ENCODE results near the gene MEG3. TPM values are rescaled to one million over a fixed set of nuclear protein-coding genes. Genes with fewer than 3 reads are reported as not detected.

Gene MEG3
- total and polyA plus RNA-seq, 2 of the 8 experiments (the other 6 are each of a cell fraction or from before 2014, with no cell fraction given) = 0.17 to 1.1 TPM

DNA sequence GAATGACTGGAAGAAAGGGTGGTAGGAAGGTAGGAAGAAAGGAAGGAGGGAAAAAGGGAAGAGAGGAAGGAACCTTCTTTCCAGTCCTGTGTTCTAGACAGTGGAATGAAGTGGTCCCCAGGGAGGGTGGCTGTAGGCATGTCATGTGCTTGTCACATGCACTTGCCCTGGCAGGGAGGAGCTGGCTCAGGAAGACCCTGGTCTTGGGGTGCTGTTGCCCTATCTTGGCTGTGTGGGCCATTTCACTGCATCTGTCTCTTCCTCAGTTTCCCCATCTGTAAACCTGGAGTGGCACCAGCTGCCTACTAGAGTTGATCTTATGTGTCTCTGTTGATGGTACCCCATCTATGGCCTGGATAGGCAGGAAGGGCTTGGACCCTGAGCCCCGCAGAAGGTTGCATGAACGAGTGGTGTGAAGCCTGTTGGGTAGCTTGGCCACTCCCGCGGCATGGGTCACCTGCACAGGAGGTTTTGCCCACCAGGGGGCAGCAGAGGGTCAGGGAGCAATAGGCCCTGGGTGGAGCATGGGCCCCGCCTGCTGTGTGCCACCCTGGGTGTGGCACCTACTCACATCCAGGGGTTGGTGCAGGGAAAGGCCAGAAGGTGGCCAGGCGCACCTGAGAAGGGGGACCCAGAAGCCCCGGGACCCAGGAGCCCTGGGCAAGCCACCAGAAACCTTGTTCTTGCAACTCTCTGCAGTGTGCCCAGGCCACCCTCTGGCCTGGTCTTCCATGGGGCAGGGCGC, 25.1 kb downstream of the MEG3 start:
- no peak overlapping the region for H3K23ac ChIP-seq (ENCODE audit: insufficient read length)
- no peak overlapping the region for H4K8ac ChIP-seq (ENCODE audit: extremely low read depth, insufficient read depth, low read length)
- H3K9me3 ChIP-seq (ENCODE audit: insufficient read depth in 2 of 2, low read depth in 1 of 2, low read length in 1 of 2) = no peaks in the 10 kb centered on the region
- H3K56ac ChIP-seq (replicated peaks; ENCODE audit: insufficient read length, low read depth, low read length) = no peak overlapping the region
- CTCF ChIA-PET (ENCODE audit: partially characterized antibody) = interaction anchor here (0.6 to 9.5 kb wide), 26 partner anchors 9 to 816 kb away, joined by 3 to 70 read pairs (median 4); partner anchors contain the start of gene RTL1
- H3K79me2 ChIP-seq (ENCODE audit: control insufficient read depth in 1 of 2, insufficient read depth in 2 of 2, low read length in 2 of 2) = no peaks in the 10 kb centered on the region
- no peaks in the 10 kb centered on the region for H3K23me2 ChIP-seq (ENCODE audit: low read depth, low read length)
- H3K27me3 ChIP-seq (replicated peaks in 1 of 4; ENCODE audit: control insufficient read depth in 3 of 4, extremely low read depth in 1 of 4, insufficient read depth in 3 of 4, low read length in 3 of 4) = no peaks in the 10 kb centered on the region
- no peak overlapping the region for H3K18ac ChIP-seq (ENCODE audit: extremely low read depth, low read length)
- no peak overlapping the region for H3K4me3 ChIP-seq (ENCODE audit: extremely low read depth in 1 of 4, insufficient read depth in 2 of 4, low read depth in 3 of 4, low read length in 4 of 4)
- WGBS, 2 experiments (ENCODE audit: extremely low coverage in 1 of 2, insufficient coverage in 1 of 2, insufficient read length in 1 of 2, insufficient replicate concordance in 2 of 2, low coverage in 1 of 2, low lambda C conversion rate in 2 of 2, missing lambda C conversion rate in 1 of 2) = 72% methylated on average over 8 of the region's 8 CpGs; no CpG with 5 or more reads in 1 of the 2 experiments
- FAIRE-seq (no peak), DNase-seq (ENCODE audit: low read depth in 1 of 2, low spot score in 2 of 2) (peak; percentile 44 to 95)
- no peak overlapping the region for H3K4ac ChIP-seq (replicated peaks; ENCODE audit: insufficient read length, low read depth, low read length)
- H2BK15ac ChIP-seq (ENCODE audit: low read length) = no peak overlapping the region
- H3K36me3 ChIP-seq (ENCODE audit: control insufficient read depth in 2 of 4, insufficient read depth in 4 of 4, low read length in 3 of 4) = no peaks in the 10 kb centered on the region
- POLR2A ChIA-PET (ENCODE audit: partially characterized antibody) = no interaction called here
- no peaks in the 10 kb centered on the region for H4K20me1 ChIP-seq (replicated peaks in 1 of 2; ENCODE audit: control insufficient read depth in 1 of 2, insufficient read depth in 2 of 2, low read length in 2 of 2)
- no peak overlapping the region for H2BK120ac ChIP-seq (replicated peaks; ENCODE audit: low read depth, low read length)
- TF ChIP-seq FOSL1 (IDR thresholded peaks at IDR 0.05; ENCODE audit: insufficient read depth, low read depth, low read length) (no peak), RAD21 (IDR thresholded peaks at IDR 0.05 in 1 of 2, conservative IDR thresholded peaks at IDR 0.05 in 1 of 2; ENCODE audit: low read depth in 2 of 2, low read length in 2 of 2) (peak; percentile 79 to 82), TAF1 (IDR thresholded peaks at IDR 0.05; ENCODE audit: low read depth, low read length) (no peak)
- TF ChIP-seq, protein P1, sequence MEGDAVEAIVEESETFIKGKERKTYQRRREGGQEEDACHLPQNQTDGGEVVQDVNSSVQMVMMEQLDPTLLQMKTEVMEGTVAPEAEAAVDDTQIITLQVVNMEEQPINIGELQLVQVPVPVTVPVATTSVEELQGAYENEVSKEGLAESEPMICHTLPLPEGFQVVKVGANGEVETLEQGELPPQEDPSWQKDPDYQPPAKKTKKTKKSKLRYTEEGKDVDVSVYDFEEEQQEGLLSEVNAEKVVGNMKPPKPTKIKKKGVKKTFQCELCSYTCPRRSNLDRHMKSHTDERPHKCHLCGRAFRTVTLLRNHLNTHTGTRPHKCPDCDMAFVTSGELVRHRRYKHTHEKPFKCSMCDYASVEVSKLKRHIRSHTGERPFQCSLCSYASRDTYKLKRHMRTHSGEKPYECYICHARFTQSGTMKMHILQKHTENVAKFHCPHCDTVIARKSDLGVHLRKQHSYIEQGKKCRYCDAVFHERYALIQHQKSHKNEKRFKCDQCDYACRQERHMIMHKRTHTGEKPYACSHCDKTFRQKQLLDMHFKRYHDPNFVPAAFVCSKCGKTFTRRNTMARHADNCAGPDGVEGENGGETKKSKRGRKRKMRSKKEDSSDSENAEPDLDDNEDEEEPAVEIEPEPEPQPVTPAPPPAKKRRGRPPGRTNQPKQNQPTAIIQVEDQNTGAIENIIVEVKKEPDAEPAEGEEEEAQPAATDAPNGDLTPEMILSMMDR (IDR thresholded peaks at IDR 0.05; ENCODE audit: control extremely low read depth in 1 of 3, insufficient read depth in 1 of 3, low read depth in 1 of 3, low read length in 3 of 3) = peak; percentile 89 to 92 (median 90)
- TF ChIP-seq, protein P2, sequence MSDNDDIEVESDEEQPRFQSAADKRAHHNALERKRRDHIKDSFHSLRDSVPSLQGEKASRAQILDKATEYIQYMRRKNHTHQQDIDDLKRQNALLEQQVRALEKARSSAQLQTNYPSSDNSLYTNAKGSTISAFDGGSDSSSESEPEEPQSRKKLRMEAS (IDR thresholded peaks at IDR 0.05) = 0 out of 2 replicates have a peak, but pooled peaks have one; percentile 41
- no peak overlapping the region for H2AFZ ChIP-seq (ENCODE audit: low read length)
- no peak overlapping the region for H3K14ac ChIP-seq (ENCODE audit: insufficient read length)
- H3K27ac ChIP-seq (ENCODE audit: low read depth, low read length) = no peak overlapping the region
- H2AK5ac ChIP-seq (ENCODE audit: low read depth, low read length) = no peak overlapping the region
- no peaks in the 10 kb centered on the region for H3K4me1 ChIP-seq (replicated peaks in 1 of 4; ENCODE audit: control insufficient read depth in 3 of 4, insufficient read depth in 4 of 4, low read length in 3 of 4)
- H4K91ac ChIP-seq (replicated peaks; ENCODE audit: insufficient read length, low read length) = no peak overlapping the region
- H2BK12ac ChIP-seq (ENCODE audit: low read depth, low read length) = no peak overlapping the region
- no peak overlapping the region for H3K4me2 ChIP-seq (ENCODE audit: insufficient read depth in 1 of 2, low read depth in 2 of 2, low read length in 2 of 2)
- H3K79me1 ChIP-seq (ENCODE audit: low read depth, low read length) = no peaks in the 10 kb centered on the region
- H2BK20ac ChIP-seq (ENCODE audit: low read length) = no peak overlapping the region
- no peak overlapping the region for H4K5ac ChIP-seq (ENCODE audit: insufficient read length, low read depth, low read length)
- no peak overlapping the region for H3K9ac ChIP-seq (replicated peaks in 1 of 4; ENCODE audit: extremely low read depth in 1 of 4, low read depth in 3 of 4, low read length in 3 of 4)
- H2BK5ac ChIP-seq (ENCODE audit: low read depth, low read length) = no peak overlapping the region

Measured in H1 (cell line).